Measurements from ENCODE around the gene NAALADL1.

GRCh38 chr11:65107751-65108468 lies 49.6 kb upstream of the NAALADL1 start:
- TF ChIP-seq CTCF (IDR thresholded peaks at IDR 0.05) (no peak), POLR2AphosphoS5 (IDR thresholded peaks at IDR 0.05) (no peak)

All from transverse colon (tissue), 4 donors.